Esophagus muscularis mucosa (tissue), 4 donors: ENCODE measurements around the gene CCDC185. TPM values are rescaled to one million over a fixed set of nuclear protein-coding genes. Genes with fewer than 3 reads are reported as not detected.

Experiments
- DNase-seq: peaks from one replicate; pipeline ENCODE4 v3.0.0-alpha.2; 2017; ENCODE audit errors: extremely low spot score
- H3K27ac ChIP-seq, 4 donors: fragments of 200-600 bp; sonication (generic); replicated peaks in 1 of 4; 1 replicate in 3 of 4; 2 replicates in 1 of 4; pipeline ENCODE4 v1.5.1; 2016 to 2019; ENCODE audit warnings: mild to moderate bottlenecking in 1 of 4
- H3K27me3 ChIP-seq, 4 donors: fragments of 200-600 bp; sonication (generic); one replicate each; pipeline versions ENCODE4 v1.5.1 to v1.6.0; 2016 to 2019
- H3K36me3 ChIP-seq, 4 donors: fragments of 200-600 bp; sonication (generic); one replicate each; pipeline ENCODE4 v1.5.1; 2016 to 2019
- H3K4me1 ChIP-seq, 4 donors: fragments of 200-600 bp; sonication (generic); one replicate each; pipeline ENCODE4 v1.5.1; 2016 to 2019
- H3K4me3 ChIP-seq, 4 donors: fragments of 200-600 bp; sonication (generic); 1 replicate in 2 of 4; 2 replicates in 2 of 4; pipeline ENCODE4 v1.5.1; 2016 to 2019; ENCODE audit warnings: mild to moderate bottlenecking in 4 of 4, moderate library complexity in 1 of 4
- H3K9me3 ChIP-seq, 4 donors: fragments of 200-600 bp; sonication (generic); 1 replicate in 3 of 4; 2 replicates in 1 of 4; pipeline ENCODE4 v1.5.1; 2016 to 2019
- CTCF ChIP-seq, 3 experiments: fragments of 200-600 bp in 2 of 3; fragments of 450-650 bp in 1 of 3; sonication (generic) in 2 of 3; IDR thresholded peaks; one replicate each; pipeline ENCODE4 v1.5.1; 2017 to 2019; ENCODE audit warnings: antibody characterized with exemption in 3 of 3, mild to moderate bottlenecking in 2 of 3, moderate library complexity in 1 of 3
- EP300 ChIP-seq: sonication (generic); formaldehyde crosslinking; IDR thresholded peaks from one replicate; pipeline ENCODE4 v1.6.1; 2017; ENCODE audit warnings: antibody characterized with exemption
- POLR2A ChIP-seq: fragments of 450-650 bp; IDR thresholded peaks from one replicate; pipeline ENCODE4 v1.6.1; 2017; ENCODE audit warnings: antibody characterized with exemption, moderate library complexity, mild to moderate bottlenecking, low read depth
- POLR2AphosphoS5 ChIP-seq, 2 donors: sonication (generic); formaldehyde crosslinking; IDR thresholded peaks; one replicate each; pipeline ENCODE4 v1.6.1; 2017; ENCODE audit warnings: antibody characterized with exemption in 2 of 2
- WGBS: methylation state at CpG from one replicate; pipeline ENCODE4 v1.1.5; 2018; 5-methylcytosine and 5-hydroxymethylcytosine counted together
- intact Hi-C: fragments of 100-400 bp; cut with DNase I; formaldehyde crosslinking; loops from one replicate; pipeline ENCODE4 v1.15.1; 2023
- total RNA-seq, 4 donors: library from RNA; depleted of rRNA; stranded (reverse); fragments of >200 nt; gene quantifications; one replicate each; pipeline versions ENCODE4 v1.1.0 to v1.2.1, GENCODE V29; 2016

CCDC185 gene
- total RNA-seq, 4 donors from 2014 or later = not detected

GRCh38 chr1:223346311-223346710 is 46.9 kb upstream of the CCDC185 start:
- H3K36me3 ChIP-seq = no peaks in the 10 kb centered on the region
- TF ChIP-seq POLR2A = no peak
- TF ChIP-seq EP300 = no peak
- TF ChIP-seq POLR2AphosphoS5 (IDR thresholded peaks at IDR 0.05) = no peak
- TF ChIP-seq CTCF (IDR thresholded peaks at IDR 0.05) = no peak
- no peak for DNase-seq
- H3K9me3 ChIP-seq = no peaks in the 10 kb centered on the region
- no peaks in the 10 kb centered on the region for H3K27me3 ChIP-seq
- 91% methylated on average over 4 of the region's 4 CpGs for WGBS
- peaks cover 0 to 6% (median 4%) of the 10 kb centered on the region in 4 donors for H3K4me1 ChIP-seq
- H3K27ac ChIP-seq = no peak overlapping the region
- intact Hi-C loops = no loop called here
- no peak overlapping the region for H3K4me3 ChIP-seq

- Histone ChIP-seq H3K4me3 (no peak overlapping the region), H3K27ac (no peak overlapping the region), H3K36me3 (no peaks in the 10 kb centered on the region), H3K9me3 (no peaks in the 10 kb centered on the region), H3K27me3 (peaks cover 0 to 9% (median 0%) of the 10 kb centered on the region in 4 donors), H3K4me1 (no peaks in the 10 kb centered on the region)
- no peak for DNase-seq
- WGBS = 93% methylated on average over 4 of the region's 4 CpGs
- intact Hi-C loops = no loop called here
- no peak for TF ChIP-seq POLR2AphosphoS5 (IDR thresholded peaks at IDR 0.05)
- TF ChIP-seq CTCF (IDR thresholded peaks at IDR 0.05) = no peak
- no peak for TF ChIP-seq EP300
- TF ChIP-seq POLR2A = no peak
Measured at GRCh38 chr1:223347583-223347982, 45.6 kb upstream of the CCDC185 start.

GRCh38 chr1:223348439-223348838 is 44.8 kb upstream of the CCDC185 start:
- Histone ChIP-seq H3K36me3 (no peaks in the 10 kb centered on the region), H3K27ac (no peak overlapping the region), H3K27me3 (peaks cover 0 to 13% (median 0%) of the 10 kb centered on the region in 4 donors), H3K4me1 (no peaks in the 10 kb centered on the region), H3K4me3 (no peak overlapping the region), H3K9me3 (no peaks in the 10 kb centered on the region)
- 75% methylated on average over 2 of the region's 2 CpGs for WGBS
- DNase-seq = no peak
- intact Hi-C loops = no loop called here
- no peak for TF ChIP-seq POLR2AphosphoS5 (IDR thresholded peaks at IDR 0.05)
- TF ChIP-seq CTCF (IDR thresholded peaks at IDR 0.05) = no peak
- no peak for TF ChIP-seq POLR2A
- no peak for TF ChIP-seq EP300

- no peaks in the 10 kb centered on the region for H3K36me3 ChIP-seq
- H3K4me3 ChIP-seq = no peak overlapping the region
- peaks cover 0 to 13% (median 0%) of the 10 kb centered on the region in 4 donors for H3K27me3 ChIP-seq
- no peaks in the 10 kb centered on the region for H3K4me1 ChIP-seq
- no peaks in the 10 kb centered on the region for H3K9me3 ChIP-seq
- H3K27ac ChIP-seq = no peak overlapping the region
- no peak for DNase-seq
- intact Hi-C loops = no loop called here
- TF ChIP-seq CTCF (IDR thresholded peaks at IDR 0.05) (no peak), POLR2AphosphoS5 (IDR thresholded peaks at IDR 0.05) (no peak), EP300 (no peak), POLR2A (no peak)
- WGBS = 86% methylated on average over 3 of the region's 3 CpGs
Measured at GRCh38 chr1:223349241-223349640, 44.0 kb upstream of the CCDC185 start.

GRCh38 chr1:223350361-223350908 is 42.8 kb upstream of the CCDC185 start:
- H3K4me1 ChIP-seq = no peaks in the 10 kb centered on the region
- H3K36me3 ChIP-seq = no peaks in the 10 kb centered on the region
- TF ChIP-seq POLR2A (no peak), CTCF (IDR thresholded peaks at IDR 0.05) (no peak), EP300 (no peak), POLR2AphosphoS5 (IDR thresholded peaks at IDR 0.05) (no peak)
- intact Hi-C loops = no loop called here
- no peak overlapping the region for H3K4me3 ChIP-seq
- no peak for DNase-seq
- WGBS = 75% methylated on average over 5 of the region's 5 CpGs
- no peaks in the 10 kb centered on the region for H3K9me3 ChIP-seq
- H3K27me3 ChIP-seq = peaks cover 0 to 13% (median 0%) of the 10 kb centered on the region in 4 donors
- H3K27ac ChIP-seq = no peak overlapping the region
